HG03045 (cell line): ENCODE results near the gene CDIPT.

Experiments
- ATAC-seq: cut with Tn5 transposase; IDR thresholded peaks from one replicate; pipeline ENCODE4 v1.9.1; 2021; ENCODE audit warnings: mild to moderate bottlenecking, moderate library complexity; ENCODE audit not compliant: unreplicated experiment

The CDIPT gene

DNA sequence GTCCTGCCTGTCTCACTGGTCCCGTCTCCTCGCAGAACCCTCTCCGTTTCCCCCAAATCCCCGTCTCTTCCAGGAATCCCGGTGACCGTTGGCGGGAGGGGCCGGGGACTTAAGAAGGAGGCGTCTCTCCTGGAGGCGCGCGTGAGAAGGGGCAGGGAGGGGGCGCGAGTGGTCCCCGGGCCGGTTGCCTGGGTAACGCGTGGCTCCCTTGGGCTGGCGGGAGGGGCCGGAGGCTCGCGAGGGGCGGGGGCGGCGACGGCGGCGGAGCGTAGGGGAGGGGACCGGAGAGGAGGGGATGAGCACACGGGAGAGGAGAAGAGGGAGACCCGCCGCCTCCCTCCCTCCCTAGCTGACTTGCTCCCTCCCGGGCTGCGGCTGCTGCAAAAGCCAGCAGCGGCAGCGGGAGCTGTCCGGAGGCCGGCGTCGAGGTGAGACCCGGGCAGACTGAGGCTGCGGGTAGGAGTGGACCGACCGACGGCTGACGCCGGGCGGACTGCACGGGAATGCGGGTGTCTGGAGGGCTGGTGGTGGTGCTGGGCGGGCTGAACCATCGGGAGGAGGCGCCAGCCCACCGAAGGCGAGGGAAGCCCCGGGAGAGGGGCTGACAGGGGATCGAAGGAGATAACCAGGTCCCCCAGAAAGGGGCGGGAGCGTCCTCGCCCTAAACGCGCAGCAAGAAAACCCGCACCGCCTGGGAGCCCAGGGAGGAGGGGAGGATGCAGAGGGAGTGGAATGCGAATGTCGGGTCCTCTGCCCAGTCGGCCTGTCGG is 50.9 kb downstream of the CDIPT start, which contains the start of gene PRRT2:
TSS of gene PRRT2 (plus strand) at position 298 of the 770 bp plus-strand sequence. CDS start 862 bp downstream, outside the sequence.
- no peak for ATAC-seq

- peak; percentile 34 for ATAC-seq
Observed at GRCh38 chr16:29811170-29811895, 51.7 kb downstream of the CDIPT start.

DNA sequence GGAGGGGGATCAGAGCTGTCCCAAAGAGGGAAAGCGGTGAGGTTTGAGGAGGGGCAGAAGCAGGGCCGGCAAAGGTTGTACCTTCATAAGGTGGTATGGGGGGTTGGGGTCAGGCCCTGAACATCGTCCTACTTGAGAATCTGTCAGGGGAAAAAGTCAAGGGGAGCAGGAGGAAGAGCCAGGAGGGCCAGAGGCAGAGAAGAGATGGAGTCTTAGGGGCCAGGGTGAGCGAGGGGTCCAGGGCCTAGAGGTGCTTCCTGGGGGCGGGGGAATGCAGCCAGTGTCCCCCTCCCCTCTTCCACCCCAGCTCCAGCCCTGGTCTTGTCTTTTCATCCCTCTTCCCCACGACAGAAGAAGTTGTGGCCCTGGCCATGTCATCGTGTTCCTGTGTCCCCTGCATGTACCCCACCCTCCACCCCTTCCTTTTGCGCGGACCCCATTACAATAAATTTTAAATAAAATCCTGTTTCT is 52.3 kb downstream of the CDIPT start:
- ATAC-seq = no peak

DNA sequence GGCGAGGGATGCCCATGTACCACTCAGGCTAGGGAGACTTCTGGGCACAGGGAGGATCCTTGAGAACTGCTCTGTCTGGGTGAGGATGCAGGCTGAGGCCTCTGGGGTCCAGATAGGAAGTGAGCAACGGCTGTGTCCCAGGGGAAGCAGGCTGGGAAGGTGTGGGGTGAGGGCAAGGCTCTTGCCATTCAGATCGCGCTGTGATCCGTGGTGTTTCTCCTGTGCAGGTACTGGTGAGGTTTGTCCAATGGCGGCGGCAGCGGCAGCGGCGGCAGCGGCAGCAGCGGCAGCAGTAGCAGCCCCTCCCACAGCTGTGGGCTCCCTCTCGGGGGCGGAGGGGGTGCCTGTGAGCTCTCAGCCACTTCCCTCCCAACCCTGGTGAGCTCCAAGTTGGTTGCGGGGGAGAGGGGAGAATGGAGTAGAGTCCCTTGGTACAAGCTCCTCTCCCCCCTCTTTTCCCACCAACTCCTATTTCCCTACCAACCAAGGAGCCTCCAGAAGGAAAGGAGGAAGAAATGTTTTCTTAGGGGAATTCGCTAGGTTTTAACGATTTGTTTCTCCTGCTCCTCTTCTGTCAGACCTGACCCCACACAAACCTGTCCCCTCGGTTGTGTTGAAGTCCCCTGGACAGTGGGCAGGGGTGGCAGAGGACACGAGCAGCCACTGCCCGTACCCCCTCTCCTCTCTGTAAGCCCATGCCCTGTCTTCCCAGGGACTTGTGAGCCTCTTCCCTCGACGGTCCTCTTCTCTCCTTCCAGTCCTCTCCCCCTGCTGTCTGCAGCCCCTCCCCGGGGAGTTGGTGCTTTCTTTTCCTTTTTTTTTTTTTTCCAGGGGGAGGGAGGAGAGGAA is 53.0 kb downstream of the CDIPT start:
- no peak for ATAC-seq

DNA sequence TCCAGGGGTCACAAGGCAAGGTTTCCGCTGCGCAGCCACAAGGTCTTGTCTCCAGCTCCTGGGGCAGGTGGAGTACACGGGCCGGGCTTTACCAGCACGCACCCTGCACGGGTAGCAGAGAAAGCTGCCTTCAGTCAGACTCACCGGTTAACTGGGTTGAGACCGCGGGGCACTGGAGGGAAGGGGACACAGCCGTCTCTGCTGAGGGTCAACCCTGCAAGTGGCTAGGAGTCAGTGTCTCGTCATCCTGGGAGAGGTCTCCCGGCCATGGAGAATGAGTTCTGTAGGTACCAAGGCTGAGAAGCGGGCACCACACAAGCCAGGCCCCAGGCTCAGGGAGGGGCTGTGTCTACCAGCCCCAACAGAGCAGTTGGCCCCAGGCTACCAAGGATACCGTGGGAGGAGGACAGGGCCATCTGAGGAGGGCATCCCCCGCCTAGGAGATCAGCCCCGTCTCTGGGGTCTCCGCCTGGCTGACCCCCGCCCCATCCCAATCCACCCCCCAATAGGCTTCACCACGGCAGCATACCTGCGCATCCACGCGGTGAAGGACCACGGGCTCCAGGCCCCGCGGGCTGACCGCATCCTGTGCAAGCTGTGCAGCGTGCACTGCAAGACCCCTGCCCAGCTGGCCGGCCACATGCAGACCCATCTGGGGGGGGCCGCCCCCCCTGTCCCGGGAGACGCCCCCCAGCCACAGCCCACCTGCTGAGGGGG is 53.8 kb downstream of the CDIPT start:
- no peak for ATAC-seq
